ENCODE results near the gene PIM2.

DNA sequence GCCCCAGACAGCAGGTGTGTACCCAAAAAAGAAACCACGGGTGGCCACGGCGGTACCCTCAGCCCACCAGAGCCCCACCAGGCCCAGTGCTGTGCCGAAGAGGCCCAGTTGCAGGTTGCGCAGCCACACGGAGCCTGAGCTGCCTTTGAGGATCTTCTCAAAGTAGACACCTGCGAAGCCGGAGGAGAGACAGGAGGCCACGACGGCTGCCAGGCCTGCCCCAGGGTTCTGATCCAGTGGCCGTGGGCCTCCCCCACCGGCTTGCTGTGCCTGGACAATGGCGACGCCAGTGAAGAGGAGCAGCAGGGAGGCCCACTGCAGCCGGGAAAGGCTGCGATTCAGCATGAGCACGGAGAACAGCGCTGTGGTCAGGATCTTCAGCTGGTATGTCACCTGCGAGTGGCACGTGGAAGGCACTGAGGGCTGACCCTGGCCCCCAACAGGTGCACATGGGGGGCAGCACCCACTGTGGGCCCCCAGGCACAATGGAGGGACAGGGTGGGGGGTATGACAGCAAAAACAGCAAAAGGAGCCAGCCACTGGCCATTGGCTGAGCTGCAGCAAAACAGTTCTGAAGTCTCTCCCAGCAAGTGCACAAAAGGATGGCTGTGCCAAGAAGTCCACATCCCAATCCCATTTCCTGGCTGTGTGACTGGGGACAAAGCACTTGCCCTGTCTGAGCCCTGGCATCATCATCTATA lies 13.6 kb downstream of the PIM2 start:
- TF ChIP-seq, protein P1, sequence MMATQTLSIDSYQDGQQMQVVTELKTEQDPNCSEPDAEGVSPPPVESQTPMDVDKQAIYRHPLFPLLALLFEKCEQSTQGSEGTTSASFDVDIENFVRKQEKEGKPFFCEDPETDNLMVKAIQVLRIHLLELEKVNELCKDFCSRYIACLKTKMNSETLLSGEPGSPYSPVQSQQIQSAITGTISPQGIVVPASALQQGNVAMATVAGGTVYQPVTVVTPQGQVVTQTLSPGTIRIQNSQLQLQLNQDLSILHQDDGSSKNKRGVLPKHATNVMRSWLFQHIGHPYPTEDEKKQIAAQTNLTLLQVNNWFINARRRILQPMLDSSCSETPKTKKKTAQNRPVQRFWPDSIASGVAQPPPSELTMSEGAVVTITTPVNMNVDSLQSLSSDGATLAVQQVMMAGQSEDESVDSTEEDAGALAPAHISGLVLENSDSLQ (IDR thresholded peaks at IDR 0.05) = no peak
- TF ChIP-seq SP1 (IDR thresholded peaks at IDR 0.05) (no peak), FOXK2 (IDR thresholded peaks at IDR 0.05) (no peak), TARDBP (IDR thresholded peaks at IDR 0.05) (no peak), FOXA1 (IDR thresholded peaks at IDR 0.05) (no peak), CTBP1 (IDR thresholded peaks at IDR 0.05; ENCODE audit: borderline replicate concordance) (no peak), FOXM1 (IDR thresholded peaks at IDR 0.05; ENCODE audit: borderline replicate concordance) (no peak), SUZ12 (IDR thresholded peaks at IDR 0.05) (no peak), ELF4 (IDR thresholded peaks at IDR 0.05) (no peak)
